ENCODE results near the gene IFT122.

The IFT122 gene

GRCh38 chr3:129425213-129425612 lies 14.8 kb upstream of the IFT122 start:
- no peak overlapping the region for H3K27ac ChIP-seq (ENCODE audit: insufficient read depth, low read length, poor library complexity, severe bottlenecking)
- no peaks in the 10 kb centered on the region for H3K9me3 ChIP-seq (ENCODE audit: control insufficient read depth, low read length)
- H3K36me3 ChIP-seq (ENCODE audit: control insufficient read depth, insufficient read depth, low read length) = no peaks in the 10 kb centered on the region
- H3K4me3 ChIP-seq (ENCODE audit: insufficient read depth, low read depth, low read length, poor library complexity, severe bottlenecking) = no peak overlapping the region
- peaks cover 7% of the 10 kb centered on the region for H3K4me1 ChIP-seq (ENCODE audit: control insufficient read depth, insufficient read depth, low read length, poor library complexity, severe bottlenecking)
- H3K27me3 ChIP-seq (replicated peaks; ENCODE audit: control insufficient read depth, insufficient read depth, low read length, poor library complexity, severe bottlenecking) = no peaks in the 10 kb centered on the region
- DNase-seq = no peak

- H3K9me3 ChIP-seq (ENCODE audit: control insufficient read depth, low read length) = no peaks in the 10 kb centered on the region
- no peak overlapping the region for H3K4me3 ChIP-seq (ENCODE audit: insufficient read depth, low read depth, low read length, poor library complexity, severe bottlenecking)
- no peak overlapping the region for H3K27ac ChIP-seq (ENCODE audit: insufficient read depth, low read length, poor library complexity, severe bottlenecking)
- DNase-seq = no peak
- H3K27me3 ChIP-seq (replicated peaks; ENCODE audit: control insufficient read depth, insufficient read depth, low read length, poor library complexity, severe bottlenecking) = no peaks in the 10 kb centered on the region
- no peaks in the 10 kb centered on the region for H3K36me3 ChIP-seq (ENCODE audit: control insufficient read depth, insufficient read depth, low read length)
- H3K4me1 ChIP-seq (ENCODE audit: control insufficient read depth, insufficient read depth, low read length, poor library complexity, severe bottlenecking) = peaks cover 7% of the 10 kb centered on the region
Observed at GRCh38 chr3:129425619-129426018, 14.4 kb upstream of the IFT122 start.

GRCh38 chr3:129428007-129428375 lies 12.0 kb upstream of the IFT122 start:
- no peaks in the 10 kb centered on the region for H3K9me3 ChIP-seq (ENCODE audit: control insufficient read depth, low read length)
- no peak for DNase-seq
- peaks cover 21% of the 10 kb centered on the region for H3K36me3 ChIP-seq (ENCODE audit: control insufficient read depth, insufficient read depth, low read length)
- H3K27me3 ChIP-seq (replicated peaks; ENCODE audit: control insufficient read depth, insufficient read depth, low read length, poor library complexity, severe bottlenecking) = no peaks in the 10 kb centered on the region
- H3K4me1 ChIP-seq (ENCODE audit: control insufficient read depth, insufficient read depth, low read length, poor library complexity, severe bottlenecking) = peaks cover 7% of the 10 kb centered on the region
- H3K27ac ChIP-seq (ENCODE audit: insufficient read depth, low read length, poor library complexity, severe bottlenecking) = peak overlapping the region; percentile 56
- H3K4me3 ChIP-seq (ENCODE audit: insufficient read depth, low read depth, low read length, poor library complexity, severe bottlenecking) = peak overlapping the region; percentile 55

GRCh38 chr3:129428376-129429079 lies 11.5 kb upstream of the IFT122 start, which contains the start of gene EFCAB12:
EFCAB12 (minus strand) TSS chr3:129428636; CDS start chr3:129428488, 148 bp downstream.
- DNase-seq = peak; percentile 75 to 91 (median 85)
- Histone ChIP-seq H3K27me3 (replicated peaks; ENCODE audit: control insufficient read depth, insufficient read depth, low read length, poor library complexity, severe bottlenecking) (no peaks in the 10 kb centered on the region), H3K27ac (ENCODE audit: insufficient read depth, low read length, poor library complexity, severe bottlenecking) (peak within 1 kb of the TSS; percentile 56), H3K36me3 (ENCODE audit: control insufficient read depth, insufficient read depth, low read length) (peaks cover 26% of the 10 kb centered on the region), H3K9me3 (ENCODE audit: control insufficient read depth, low read length) (no peaks in the 10 kb centered on the region), H3K4me1 (ENCODE audit: control insufficient read depth, insufficient read depth, low read length, poor library complexity, severe bottlenecking) (peaks cover 7% of the 10 kb centered on the region), H3K4me3 (ENCODE audit: insufficient read depth, low read depth, low read length, poor library complexity, severe bottlenecking) (peak within 1 kb of the TSS; percentile 55)

- Histone ChIP-seq H3K4me3 (ENCODE audit: insufficient read depth, low read depth, low read length, poor library complexity, severe bottlenecking) (no peak overlapping the region), H3K27ac (ENCODE audit: insufficient read depth, low read length, poor library complexity, severe bottlenecking) (peak overlapping the region; percentile 56), H3K36me3 (ENCODE audit: control insufficient read depth, insufficient read depth, low read length) (peaks cover 32% of the 10 kb centered on the region)
Observed at GRCh38 chr3:129429080-129429451, 11.0 kb upstream of the IFT122 start.

GRCh38 chr3:129429602-129430001 lies 10.4 kb upstream of the IFT122 start:
- Histone ChIP-seq H3K4me3 (ENCODE audit: insufficient read depth, low read depth, low read length, poor library complexity, severe bottlenecking) (no peak overlapping the region), H3K4me1 (ENCODE audit: control insufficient read depth, insufficient read depth, low read length, poor library complexity, severe bottlenecking) (peaks cover 7% of the 10 kb centered on the region), H3K27me3 (replicated peaks; ENCODE audit: control insufficient read depth, insufficient read depth, low read length, poor library complexity, severe bottlenecking) (no peaks in the 10 kb centered on the region), H3K27ac (ENCODE audit: insufficient read depth, low read length, poor library complexity, severe bottlenecking) (no peak overlapping the region), H3K9me3 (ENCODE audit: control insufficient read depth, low read length) (no peaks in the 10 kb centered on the region), H3K36me3 (ENCODE audit: control insufficient read depth, insufficient read depth, low read length) (peaks cover 34% of the 10 kb centered on the region)
- no peak for DNase-seq

More at GRCh38 chr3:129429080-129429451, 11.0 kb upstream of the IFT122 start:
- Histone ChIP-seq H3K9me3 (ENCODE audit: control insufficient read depth, low read length) (no peaks in the 10 kb centered on the region), H3K27me3 (replicated peaks; ENCODE audit: control insufficient read depth, insufficient read depth, low read length, poor library complexity, severe bottlenecking) (no peaks in the 10 kb centered on the region), H3K4me1 (ENCODE audit: control insufficient read depth, insufficient read depth, low read length, poor library complexity, severe bottlenecking) (peaks cover 7% of the 10 kb centered on the region)
- DNase-seq = no peak

GRCh38 chr3:129432036-129432435 lies 8.0 kb upstream of the IFT122 start:
- Histone ChIP-seq H3K9me3 (ENCODE audit: control insufficient read depth, low read length) (no peaks in the 10 kb centered on the region), H3K4me3 (ENCODE audit: insufficient read depth, low read depth, low read length, poor library complexity, severe bottlenecking) (no peak overlapping the region), H3K27ac (ENCODE audit: insufficient read depth, low read length, poor library complexity, severe bottlenecking) (no peak overlapping the region), H3K4me1 (ENCODE audit: control insufficient read depth, insufficient read depth, low read length, poor library complexity, severe bottlenecking) (peaks cover 7% of the 10 kb centered on the region), H3K27me3 (replicated peaks; ENCODE audit: control insufficient read depth, insufficient read depth, low read length, poor library complexity, severe bottlenecking) (no peaks in the 10 kb centered on the region), H3K36me3 (ENCODE audit: control insufficient read depth, insufficient read depth, low read length) (peaks cover 44% of the 10 kb centered on the region)
- no peak for DNase-seq

GRCh38 chr3:129432671-129433070 lies 7.4 kb upstream of the IFT122 start:
- Histone ChIP-seq H3K27ac (ENCODE audit: insufficient read depth, low read length, poor library complexity, severe bottlenecking) (no peak overlapping the region), H3K36me3 (ENCODE audit: control insufficient read depth, insufficient read depth, low read length) (peaks cover 48% of the 10 kb centered on the region), H3K4me3 (ENCODE audit: insufficient read depth, low read depth, low read length, poor library complexity, severe bottlenecking) (no peak overlapping the region), H3K9me3 (ENCODE audit: control insufficient read depth, low read length) (no peaks in the 10 kb centered on the region), H3K27me3 (replicated peaks; ENCODE audit: control insufficient read depth, insufficient read depth, low read length, poor library complexity, severe bottlenecking) (no peaks in the 10 kb centered on the region), H3K4me1 (ENCODE audit: control insufficient read depth, insufficient read depth, low read length, poor library complexity, severe bottlenecking) (peaks cover 7% of the 10 kb centered on the region)
- no peak for DNase-seq

- Histone ChIP-seq H3K4me3 (ENCODE audit: insufficient read depth, low read depth, low read length, poor library complexity, severe bottlenecking) (no peak overlapping the region), H3K9me3 (ENCODE audit: control insufficient read depth, low read length) (no peaks in the 10 kb centered on the region), H3K27ac (ENCODE audit: insufficient read depth, low read length, poor library complexity, severe bottlenecking) (no peak overlapping the region), H3K36me3 (ENCODE audit: control insufficient read depth, insufficient read depth, low read length) (peaks cover 53% of the 10 kb centered on the region), H3K4me1 (ENCODE audit: control insufficient read depth, insufficient read depth, low read length, poor library complexity, severe bottlenecking) (no peaks in the 10 kb centered on the region), H3K27me3 (replicated peaks; ENCODE audit: control insufficient read depth, insufficient read depth, low read length, poor library complexity, severe bottlenecking) (no peaks in the 10 kb centered on the region)
- no peak for DNase-seq
Observed at GRCh38 chr3:129433565-129433964, 6.5 kb upstream of the IFT122 start.

- Histone ChIP-seq H3K4me3 (ENCODE audit: insufficient read depth, low read depth, low read length, poor library complexity, severe bottlenecking) (no peak overlapping the region), H3K27ac (ENCODE audit: insufficient read depth, low read length, poor library complexity, severe bottlenecking) (no peak overlapping the region), H3K36me3 (ENCODE audit: control insufficient read depth, insufficient read depth, low read length) (peaks cover 53% of the 10 kb centered on the region), H3K4me1 (ENCODE audit: control insufficient read depth, insufficient read depth, low read length, poor library complexity, severe bottlenecking) (no peaks in the 10 kb centered on the region), H3K27me3 (replicated peaks; ENCODE audit: control insufficient read depth, insufficient read depth, low read length, poor library complexity, severe bottlenecking) (no peaks in the 10 kb centered on the region), H3K9me3 (ENCODE audit: control insufficient read depth, low read length) (no peaks in the 10 kb centered on the region)
- no peak for DNase-seq
Observed at GRCh38 chr3:129434140-129434539, 5.9 kb upstream of the IFT122 start.
